HepG2 (cell line): ENCODE measurements around the gene UBXN6. TPM values are rescaled to one million over a fixed set of nuclear protein-coding genes. Genes with fewer than 3 reads are reported as not detected.

Experiments
- BRD4 ChIP-seq: sonication (generic); formaldehyde crosslinking; IDR thresholded peaks from 2 replicates; pipeline ENCODE4 v1.4.0; 2020; ENCODE audit warnings: missing genetic modification reagents
- KAT7 ChIP-seq: IDR thresholded peaks from 2 replicates; pipeline ENCODE4 v1.6.1; 2018; ENCODE audit warnings: borderline replicate concordance, missing compliant biosample characterization
- KDM4B ChIP-seq: sonication (generic); formaldehyde crosslinking; IDR thresholded peaks from 2 replicates; pipeline ENCODE4 v1.4.0; 2020; ENCODE audit warnings: missing genetic modification reagents
- MEIS1 ChIP-seq: sonication (generic); formaldehyde crosslinking; IDR thresholded peaks from 2 replicates; pipeline ENCODE4 v1.9.0; 2021; ENCODE audit warnings: mild to moderate bottlenecking, missing genetic modification reagents, moderate library complexity, borderline replicate concordance
- MYNN ChIP-seq: sonication (generic); formaldehyde crosslinking; IDR thresholded peaks from 2 replicates; pipeline ENCODE4 v1.4.0; 2020; ENCODE audit warnings: mild to moderate bottlenecking, low read depth, missing genetic modification reagents
- PHF5A ChIP-seq: IDR thresholded peaks from one replicate; pipeline ENCODE4 v1.6.1; 2018; ENCODE audit warnings: low read depth, missing genetic modification reagents; ENCODE audit not compliant: unreplicated experiment
- RXRB ChIP-seq: IDR thresholded peaks from 2 replicates; pipeline ENCODE4 v1.6.1; 2016; ENCODE audit warnings: borderline replicate concordance, missing genetic modification reagents, missing compliant biosample characterization
- SPEN ChIP-seq: sonication (generic); formaldehyde crosslinking; IDR thresholded peaks from 2 replicates; pipeline ENCODE4 v1.5.1; 2020; ENCODE audit warnings: low read depth, mild to moderate bottlenecking, missing genetic modification reagents
- TBX3 ChIP-seq: fragments of 450-650 bp; IDR thresholded peaks from 2 replicates; pipeline ENCODE4 v1.6.1; 2017; ENCODE audit warnings: antibody characterized with exemption, mild to moderate bottlenecking, inconsistent platforms, borderline replicate concordance
- ZNF720 ChIP-seq: sonication (generic); formaldehyde crosslinking; IDR thresholded peaks from 2 replicates; pipeline ENCODE4 v1.4.0; 2020; ENCODE audit warnings: missing genetic modification reagents
- polyA plus RNA-seq, 8 experiments: library from polyadenylated mRNA; depleted of rRNA in 3 of 8; stranded (reverse) in 7 of 8; unstranded in 1 of 8; fragments of >200 nt; fragmentation: Illumina TruSeq in 4 of 8; extraction: Trizol in 4 of 8; gene quantifications; 2 replicates each; pipeline versions ENCODE4 v1.2.1 to v1.2.3, GENCODE V29; 2011 to 2016; ENCODE audit warnings: low read depth in 4 of 8, missing spikeins in 1 of 8, mixed read lengths in 1 of 8; ENCODE audit not compliant: insufficient read depth in 1 of 8
- total RNA-seq, 5 experiments: library from RNA; depleted of rRNA; stranded (reverse); fragments of >200 nt; fragmentation: Illumina TruSeq; extraction: Trizol; gene quantifications; 2 replicates each; pipeline ENCODE4 v1.2.3, GENCODE V29; 2016; ENCODE audit warnings: low read depth in 1 of 5
- TF ChIP-seq, protein P1 (sequence below): IDR thresholded peaks from 2 replicates; pipeline ENCODE4 v1.6.1; 2012; ENCODE audit warnings: low read depth, low read length, improper control_type of control experiment
- TF ChIP-seq, protein P2 (sequence below): IDR thresholded peaks from 2 replicates; pipeline ENCODE4 v1.6.1; 2016; ENCODE audit warnings: mild to moderate bottlenecking, missing biosample characterization, missing genetic modification reagents
- TF ChIP-seq, protein P3 (sequence below): sonication (generic); formaldehyde crosslinking; IDR thresholded peaks from 2 replicates; pipeline ENCODE4 v1.5.1; 2020; ENCODE audit warnings: missing genetic modification reagents, mild to moderate bottlenecking, borderline replicate concordance
- TF ChIP-seq, protein P4 (sequence below): sonication (generic); formaldehyde crosslinking; IDR thresholded peaks from 2 replicates; pipeline ENCODE4 v1.5.0; 2020; ENCODE audit warnings: missing genetic modification reagents
- TF ChIP-seq, protein P5 (sequence below): sonication (generic); formaldehyde crosslinking; IDR thresholded peaks from 2 replicates; pipeline ENCODE4 v1.4.0; 2020; ENCODE audit warnings: missing genetic modification reagents

Gene UBXN6
- total and polyA plus RNA-seq, 2 of the 13 experiments (the other 11 are each of a cell fraction or from before 2014, with no cell fraction given) = 34.9 to 35.5 TPM

DNA sequence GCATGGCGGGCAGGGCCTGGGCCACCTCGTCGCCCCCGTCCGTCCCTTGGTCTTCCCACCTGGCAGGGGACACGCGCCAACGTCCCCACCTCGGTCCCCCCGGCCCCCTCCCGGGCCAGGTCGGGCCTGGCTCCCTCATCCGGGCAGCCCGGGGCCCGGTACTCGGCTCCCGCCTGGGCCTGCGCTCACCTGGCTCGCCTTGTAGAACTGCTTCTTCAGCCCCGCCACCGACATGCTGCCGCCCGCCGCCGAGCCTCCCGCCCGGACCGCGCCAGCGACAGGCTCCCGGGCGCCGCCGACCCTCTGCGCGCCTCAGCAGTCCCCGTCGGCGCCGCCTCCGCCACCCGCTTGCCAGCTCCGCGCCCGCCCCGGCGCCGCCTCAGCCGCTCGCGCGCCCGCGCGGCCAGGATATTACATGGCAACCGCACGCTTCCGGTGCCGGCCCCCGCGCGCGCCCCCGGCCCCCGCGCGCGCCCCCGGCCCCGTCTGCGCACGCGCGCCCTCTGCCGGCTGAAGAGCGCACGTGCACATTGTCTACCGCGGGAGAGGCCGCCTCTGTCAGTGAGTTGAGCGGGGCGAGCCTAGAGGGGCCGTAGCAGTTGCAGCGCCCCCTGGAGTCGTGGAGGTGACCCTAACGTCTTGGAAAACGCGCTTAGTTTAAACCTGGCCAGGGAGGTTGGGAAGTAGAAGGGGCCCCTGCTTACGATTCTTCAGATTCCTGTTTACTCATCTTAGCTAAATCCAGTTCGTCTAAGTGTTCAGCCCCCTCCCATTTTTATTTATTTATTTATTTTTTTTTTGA is 57.3 kb downstream of the UBXN6 start, which contains the start of gene SH3GL1 (continued):
- TF ChIP-seq, protein P1, sequence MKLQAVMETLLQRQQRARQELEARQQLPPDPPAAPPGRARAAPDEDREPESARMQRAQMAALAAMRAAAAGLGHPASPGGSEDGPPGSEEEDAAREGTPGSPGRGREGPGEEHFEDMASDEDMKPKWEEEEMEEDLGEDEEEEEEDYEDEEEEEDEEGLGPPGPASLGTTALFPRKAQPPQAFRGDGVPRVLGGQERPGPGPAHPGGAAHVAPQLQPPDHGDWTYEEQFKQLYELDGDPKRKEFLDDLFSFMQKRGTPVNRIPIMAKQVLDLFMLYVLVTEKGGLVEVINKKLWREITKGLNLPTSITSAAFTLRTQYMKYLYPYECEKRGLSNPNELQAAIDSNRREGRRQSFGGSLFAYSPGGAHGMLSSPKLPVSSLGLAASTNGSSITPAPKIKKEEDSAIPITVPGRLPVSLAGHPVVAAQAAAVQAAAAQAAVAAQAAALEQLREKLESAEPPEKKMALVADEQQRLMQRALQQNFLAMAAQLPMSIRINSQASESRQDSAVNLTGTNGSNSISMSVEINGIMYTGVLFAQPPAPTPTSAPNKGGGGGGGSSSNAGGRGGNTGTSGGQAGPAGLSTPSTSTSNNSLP = peak; percentile 56; the same call in 1 of the 2 replicates
- TF ChIP-seq SPEN (CRISPR knock-in tag) = peak; percentile 90
- no peak for TF ChIP-seq TBX3
- TF ChIP-seq, protein P2, sequence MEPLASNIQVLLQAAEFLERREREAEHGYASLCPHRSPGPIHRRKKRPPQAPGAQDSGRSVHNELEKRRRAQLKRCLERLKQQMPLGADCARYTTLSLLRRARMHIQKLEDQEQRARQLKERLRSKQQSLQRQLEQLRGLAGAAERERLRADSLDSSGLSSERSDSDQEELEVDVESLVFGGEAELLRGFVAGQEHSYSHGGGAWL (CRISPR knock-in tag) = peak; percentile 69; the same call in 1 of the 2 replicates
- TF ChIP-seq, protein P3, sequence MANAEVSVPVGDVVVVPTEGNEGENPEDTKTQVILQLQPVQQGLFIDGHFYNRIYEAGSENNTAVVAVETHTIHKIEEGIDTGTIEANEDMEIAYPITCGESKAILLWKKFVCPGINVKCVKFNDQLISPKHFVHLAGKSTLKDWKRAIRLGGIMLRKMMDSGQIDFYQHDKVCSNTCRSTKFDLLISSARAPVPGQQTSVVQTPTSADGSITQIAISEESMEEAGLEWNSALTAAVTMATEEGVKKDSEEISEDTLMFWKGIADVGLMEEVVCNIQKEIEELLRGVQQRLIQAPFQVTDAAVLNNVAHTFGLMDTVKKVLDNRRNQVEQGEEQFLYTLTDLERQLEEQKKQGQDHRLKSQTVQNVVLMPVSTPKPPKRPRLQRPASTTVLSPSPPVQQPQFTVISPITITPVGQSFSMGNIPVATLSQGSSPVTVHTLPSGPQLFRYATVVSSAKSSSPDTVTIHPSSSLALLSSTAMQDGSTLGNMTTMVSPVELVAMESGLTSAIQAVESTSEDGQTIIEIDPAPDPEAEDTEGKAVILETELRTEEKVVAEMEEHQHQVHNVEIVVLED (CRISPR knock-in tag) = peak; percentile 57; the same call in 1 of the 2 replicates
- TF ChIP-seq RXRB = peak; percentile 85
- no peak for TF ChIP-seq MYNN
- TF ChIP-seq, protein P4, sequence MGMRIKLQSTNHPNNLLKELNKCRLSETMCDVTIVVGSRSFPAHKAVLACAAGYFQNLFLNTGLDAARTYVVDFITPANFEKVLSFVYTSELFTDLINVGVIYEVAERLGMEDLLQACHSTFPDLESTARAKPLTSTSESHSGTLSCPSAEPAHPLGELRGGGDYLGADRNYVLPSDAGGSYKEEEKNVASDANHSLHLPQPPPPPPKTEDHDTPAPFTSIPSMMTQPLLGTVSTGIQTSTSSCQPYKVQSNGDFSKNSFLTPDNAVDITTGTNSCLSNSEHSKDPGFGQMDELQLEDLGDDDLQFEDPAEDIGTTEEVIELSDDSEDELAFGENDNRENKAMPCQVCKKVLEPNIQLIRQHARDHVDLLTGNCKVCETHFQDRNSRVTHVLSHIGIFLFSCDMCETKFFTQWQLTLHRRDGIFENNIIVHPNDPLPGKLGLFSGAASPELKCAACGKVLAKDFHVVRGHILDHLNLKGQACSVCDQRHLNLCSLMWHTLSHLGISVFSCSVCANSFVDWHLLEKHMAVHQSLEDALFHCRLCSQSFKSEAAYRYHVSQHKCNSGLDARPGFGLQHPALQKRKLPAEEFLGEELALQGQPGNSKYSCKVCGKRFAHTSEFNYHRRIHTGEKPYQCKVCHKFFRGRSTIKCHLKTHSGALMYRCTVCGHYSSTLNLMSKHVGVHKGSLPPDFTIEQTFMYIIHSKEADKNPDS (CRISPR knock-in tag) = no peak
- no peak for TF ChIP-seq KAT7 (CRISPR knock-in tag)
- TF ChIP-seq, protein P5, sequence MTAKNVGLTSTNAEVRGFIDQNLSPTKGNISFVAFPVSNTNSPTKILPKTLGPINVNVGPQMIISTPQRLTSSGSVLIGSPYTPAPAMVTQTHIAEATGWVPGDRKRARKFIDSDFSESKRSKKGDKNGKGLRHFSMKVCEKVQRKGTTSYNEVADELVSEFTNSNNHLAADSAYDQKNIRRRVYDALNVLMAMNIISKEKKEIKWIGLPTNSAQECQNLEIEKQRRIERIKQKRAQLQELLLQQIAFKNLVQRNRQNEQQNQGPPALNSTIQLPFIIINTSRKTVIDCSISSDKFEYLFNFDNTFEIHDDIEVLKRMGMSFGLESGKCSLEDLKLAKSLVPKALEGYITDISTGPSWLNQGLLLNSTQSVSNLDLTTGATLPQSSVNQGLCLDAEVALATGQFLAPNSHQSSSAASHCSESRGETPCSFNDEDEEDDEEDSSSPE (CRISPR knock-in tag) = peak; percentile 97
- peak; percentile 66 for TF ChIP-seq PHF5A (CRISPR knock-in tag)
- no peak; the same call in 1 of the 2 replicates for TF ChIP-seq MEIS1 (CRISPR knock-in tag)
- no peak for TF ChIP-seq ZNF720 (CRISPR knock-in tag)
- peak; percentile 88 for TF ChIP-seq KDM4B (CRISPR knock-in tag)
- TF ChIP-seq BRD4 (CRISPR knock-in tag) = no peak; the same call in 1 of the 2 replicates
